ENCODE data around the gene VASH2. TPM values are rescaled to one million over a fixed set of nuclear protein-coding genes. Genes with fewer than 3 reads are reported as not detected.
A peak's percentile ranks its signal among the peaks of the same experiment; 100 is the strongest.

Gene VASH2
- total RNA-seq, 6 experiments from 2014 or later: 0.10 TPM; not detected in 5

DNA sequence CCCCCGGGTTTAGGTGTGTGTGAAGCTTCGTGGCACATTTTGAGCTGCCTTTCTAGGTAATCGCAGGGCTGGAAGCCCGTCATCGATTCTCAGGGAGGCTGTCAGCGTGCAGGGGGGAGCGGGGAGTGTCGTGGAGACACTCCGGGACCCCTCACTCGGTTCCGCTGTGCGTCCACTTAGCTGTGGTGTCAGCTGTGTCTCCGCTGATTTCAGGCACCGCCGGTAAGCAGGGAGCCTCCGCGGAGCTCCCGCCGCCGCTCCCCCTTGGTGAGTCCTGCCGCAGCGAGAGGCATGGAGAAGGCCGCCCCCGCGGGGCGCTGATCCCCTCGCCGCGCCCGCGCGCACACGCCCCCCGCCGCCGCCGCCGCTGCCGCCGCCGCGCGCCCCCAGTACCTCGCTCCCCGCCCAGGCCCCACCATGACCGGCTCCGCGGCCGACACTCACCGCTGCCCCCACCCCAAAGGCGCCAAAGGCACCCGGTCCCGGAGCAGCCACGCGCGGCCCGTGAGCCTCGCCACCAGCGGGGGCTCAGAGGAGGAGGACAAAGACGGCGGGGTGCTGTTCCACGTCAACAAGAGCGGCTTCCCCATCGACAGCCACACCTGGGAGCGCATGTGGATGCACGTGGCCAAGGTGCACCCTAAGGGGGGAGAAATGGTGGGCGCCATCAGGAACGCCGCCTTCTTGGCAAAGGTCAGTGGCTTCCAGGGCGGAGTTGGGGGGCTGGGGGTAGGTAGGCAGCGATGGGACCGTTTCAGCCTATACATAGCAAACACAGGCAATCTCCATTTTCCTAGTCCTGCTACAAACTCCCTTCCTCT is 995 bp downstream of the VASH2 start:
- TF ChIP-seq, protein P1, sequence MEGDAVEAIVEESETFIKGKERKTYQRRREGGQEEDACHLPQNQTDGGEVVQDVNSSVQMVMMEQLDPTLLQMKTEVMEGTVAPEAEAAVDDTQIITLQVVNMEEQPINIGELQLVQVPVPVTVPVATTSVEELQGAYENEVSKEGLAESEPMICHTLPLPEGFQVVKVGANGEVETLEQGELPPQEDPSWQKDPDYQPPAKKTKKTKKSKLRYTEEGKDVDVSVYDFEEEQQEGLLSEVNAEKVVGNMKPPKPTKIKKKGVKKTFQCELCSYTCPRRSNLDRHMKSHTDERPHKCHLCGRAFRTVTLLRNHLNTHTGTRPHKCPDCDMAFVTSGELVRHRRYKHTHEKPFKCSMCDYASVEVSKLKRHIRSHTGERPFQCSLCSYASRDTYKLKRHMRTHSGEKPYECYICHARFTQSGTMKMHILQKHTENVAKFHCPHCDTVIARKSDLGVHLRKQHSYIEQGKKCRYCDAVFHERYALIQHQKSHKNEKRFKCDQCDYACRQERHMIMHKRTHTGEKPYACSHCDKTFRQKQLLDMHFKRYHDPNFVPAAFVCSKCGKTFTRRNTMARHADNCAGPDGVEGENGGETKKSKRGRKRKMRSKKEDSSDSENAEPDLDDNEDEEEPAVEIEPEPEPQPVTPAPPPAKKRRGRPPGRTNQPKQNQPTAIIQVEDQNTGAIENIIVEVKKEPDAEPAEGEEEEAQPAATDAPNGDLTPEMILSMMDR (IDR thresholded peaks at IDR 0.05): no peak
- DNase-seq: no peak
- no peaks in the 10 kb centered on the region for H3K36me3 Mint-ChIP-seq (ENCODE audit: low read depth)
- H3K27ac Mint-ChIP-seq: no peak overlapping the region
- H3K4me1 Mint-ChIP-seq (ENCODE audit: low read depth): peaks cover 13% of the 10 kb centered on the region
- H3K9me3 Mint-ChIP-seq: no peaks in the 10 kb centered on the region
- peak overlapping the region; percentile 83 for H3K4me3 Mint-ChIP-seq
- H3K27me3 Mint-ChIP-seq (ENCODE audit: insufficient read depth): peaks cover 57% of the 10 kb centered on the region

DNA sequence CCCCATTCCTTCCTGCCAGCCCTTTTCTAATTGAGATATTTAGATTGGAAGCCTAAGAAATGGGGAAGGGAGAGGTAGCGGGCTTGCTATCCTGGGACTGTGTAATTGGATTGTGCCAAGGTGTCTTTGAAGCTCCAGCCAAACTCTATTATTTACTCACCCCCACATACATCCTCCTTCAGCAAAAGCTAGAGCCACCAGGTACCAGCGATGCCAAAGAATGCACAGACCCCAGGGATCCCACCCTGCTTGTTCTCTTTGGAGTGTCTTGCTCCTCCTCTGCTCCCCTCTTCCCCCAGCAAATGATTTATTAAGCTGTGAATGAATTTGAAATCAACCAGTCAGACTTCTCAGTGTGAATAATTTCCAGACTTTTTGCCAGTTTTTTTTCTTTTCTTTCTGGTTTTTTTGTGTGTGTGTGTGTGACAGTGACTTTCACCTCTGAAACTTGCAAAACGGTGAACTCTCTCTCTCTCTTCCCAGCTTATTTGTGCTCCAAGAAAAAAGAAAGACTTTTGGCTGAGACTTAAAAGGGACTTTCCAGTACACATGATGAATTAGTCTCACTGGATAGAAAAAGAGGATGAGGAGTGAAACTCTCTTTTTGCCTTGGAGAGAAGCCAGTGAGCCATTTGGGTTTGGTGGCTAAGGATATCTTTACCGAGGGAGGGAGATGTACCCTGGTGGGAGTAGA is 1.8 kb downstream of the VASH2 start:
- no peaks in the 10 kb centered on the region for H3K36me3 Mint-ChIP-seq (ENCODE audit: low read depth)
- H3K27ac Mint-ChIP-seq: no peak overlapping the region
- H3K27me3 Mint-ChIP-seq (ENCODE audit: insufficient read depth): peaks cover 62% of the 10 kb centered on the region
- H3K4me1 Mint-ChIP-seq (ENCODE audit: low read depth): peaks cover 13% of the 10 kb centered on the region
- TF ChIP-seq, protein P1 (IDR thresholded peaks at IDR 0.05): no peak
- no peaks in the 10 kb centered on the region for H3K9me3 Mint-ChIP-seq
- no peak for DNase-seq
- H3K4me3 Mint-ChIP-seq: no peak overlapping the region

DNA sequence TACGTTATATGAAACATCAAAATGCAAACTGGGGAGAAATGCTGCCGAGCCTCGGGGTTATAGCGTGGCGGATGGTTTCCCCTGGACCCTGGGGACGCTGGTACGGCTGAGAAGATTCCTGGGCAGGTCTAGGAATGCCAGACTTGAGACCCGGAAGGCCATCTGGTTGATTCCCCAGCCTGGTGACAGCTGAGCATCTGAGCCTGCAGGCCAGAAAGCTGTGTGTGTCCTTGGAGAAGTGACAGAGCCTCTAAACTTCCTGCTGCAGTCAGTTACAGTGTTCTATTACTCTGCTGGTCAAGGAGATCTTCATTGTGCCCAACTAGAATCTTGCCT is 2.3 kb downstream of the VASH2 start:
- Mint-ChIP-seq H3K27ac (no peak overlapping the region), H3K4me1 (ENCODE audit: low read depth) (peaks cover 13% of the 10 kb centered on the region), H3K4me3 (no peak overlapping the region), H3K9me3 (no peaks in the 10 kb centered on the region), H3K27me3 (ENCODE audit: insufficient read depth) (peaks cover 62% of the 10 kb centered on the region), H3K36me3 (ENCODE audit: low read depth) (no peaks in the 10 kb centered on the region)
- no peak for DNase-seq
- TF ChIP-seq, protein P1 (IDR thresholded peaks at IDR 0.05): no peak

DNA sequence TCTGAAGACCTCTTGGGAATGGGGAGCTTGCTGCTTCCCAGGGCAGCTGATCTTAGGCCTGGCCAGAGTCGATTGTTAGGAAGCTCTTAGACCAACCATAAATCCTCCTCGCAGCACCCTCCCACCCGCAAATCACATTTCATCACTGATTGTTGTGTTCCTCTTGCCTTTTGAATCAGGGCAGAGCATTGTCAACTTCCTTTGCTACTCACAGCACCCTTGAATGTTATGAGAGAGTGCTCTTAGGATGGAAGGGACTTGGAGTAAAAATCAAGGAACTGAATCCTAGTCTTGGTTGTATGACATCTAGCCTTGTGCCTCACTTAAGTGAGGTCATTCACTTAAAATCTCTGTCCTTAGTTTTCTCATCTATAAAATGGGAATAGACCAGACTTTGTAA is 3.0 kb downstream of the VASH2 start:
- Mint-ChIP-seq H3K27me3 (ENCODE audit: insufficient read depth) (peaks cover 58% of the 10 kb centered on the region), H3K4me3 (no peak overlapping the region), H3K27ac (no peak overlapping the region), H3K36me3 (ENCODE audit: low read depth) (no peaks in the 10 kb centered on the region), H3K4me1 (ENCODE audit: low read depth) (peaks cover 13% of the 10 kb centered on the region), H3K9me3 (no peaks in the 10 kb centered on the region)
- TF ChIP-seq, protein P1 (IDR thresholded peaks at IDR 0.05): no peak
- no peak for DNase-seq

DNA sequence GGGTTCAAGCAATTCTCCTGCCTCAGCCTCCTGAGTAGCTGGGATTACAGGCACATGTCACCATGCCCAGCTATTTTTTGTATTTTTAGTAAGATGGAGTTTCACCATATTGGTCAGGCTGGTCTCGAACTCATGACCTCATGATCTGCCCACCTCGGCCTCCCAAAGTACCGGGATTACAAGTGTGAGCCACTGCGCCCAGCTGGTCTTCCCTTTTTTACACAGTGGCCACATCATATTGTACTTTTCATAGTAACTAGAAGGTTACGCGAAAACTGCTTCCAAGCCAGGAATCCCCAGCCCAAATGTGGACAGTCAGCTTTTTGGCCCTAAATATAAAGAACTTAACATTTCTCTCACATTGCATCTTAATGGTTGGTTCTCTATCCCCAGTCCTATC is 4.2 kb downstream of the VASH2 start:
- no peak for DNase-seq
- H3K9me3 Mint-ChIP-seq: no peaks in the 10 kb centered on the region
- peaks cover 59% of the 10 kb centered on the region for H3K27me3 Mint-ChIP-seq (ENCODE audit: insufficient read depth)
- TF ChIP-seq, protein P1 (IDR thresholded peaks at IDR 0.05): no peak
- peaks cover 13% of the 10 kb centered on the region for H3K4me1 Mint-ChIP-seq (ENCODE audit: low read depth)
- H3K27ac Mint-ChIP-seq: no peak overlapping the region
- H3K36me3 Mint-ChIP-seq (ENCODE audit: low read depth): no peaks in the 10 kb centered on the region
- H3K4me3 Mint-ChIP-seq: no peak overlapping the region
